ENCODE results near the gene WDR81. TPM values are rescaled to one million over a fixed set of nuclear protein-coding genes. Genes with fewer than 3 reads are reported as not detected.

Gene WDR81
- total and polyA plus RNA-seq, 2 experiments from 2014 or later = 3.5 to 14.5 TPM

DNA sequence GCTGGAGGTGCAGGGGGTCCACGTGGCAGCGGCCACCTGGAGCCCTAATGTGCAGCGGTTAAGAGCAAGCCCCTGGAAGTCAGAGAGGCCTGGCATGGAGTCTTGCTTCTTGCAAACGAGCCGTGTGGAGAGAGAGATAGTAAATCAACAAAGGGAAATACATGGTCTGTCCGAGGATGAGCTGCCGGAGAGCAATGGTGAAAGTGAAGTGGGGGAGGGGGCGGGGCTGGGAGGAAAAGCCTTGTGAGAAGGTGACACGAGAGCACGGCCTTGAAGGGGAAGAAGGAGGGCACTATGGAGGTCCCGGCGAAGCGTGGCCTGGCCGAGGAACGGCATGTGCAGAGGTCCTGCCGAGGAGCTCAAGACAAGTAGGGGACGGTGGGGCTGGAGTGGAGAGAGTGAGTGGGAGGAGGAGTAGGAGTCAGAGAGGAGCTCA is 31.3 kb downstream of the WDR81 start:
- Histone ChIP-seq H3K4me3 (no peak overlapping the region), H3K4me2 (no peak overlapping the region), H4K20me1 (replicated peaks; ENCODE audit: insufficient read depth) (no peaks in the 10 kb centered on the region), H2AFZ (0 out of 2 replicates have a peak overlapping the region, but pooled peaks have one; percentile 47), H3K4me1 (ENCODE audit: insufficient read depth) (peaks cover 6% of the 10 kb centered on the region), H3K27me3 (ENCODE audit: insufficient read depth) (no peaks in the 10 kb centered on the region), H3F3A (replicated peaks; ENCODE audit: low read depth) (no peaks in the 10 kb centered on the region), H3K79me2 (replicated peaks; ENCODE audit: insufficient read depth) (no peaks in the 10 kb centered on the region), H3K36me3 (ENCODE audit: insufficient read depth) (no peaks in the 10 kb centered on the region), H3K27ac (ENCODE audit: low read depth) (no peak overlapping the region), H3K9me2 (ENCODE audit: insufficient read depth) (no peaks in the 10 kb centered on the region)
- Mint-ChIP-seq H3K36me3 (ENCODE audit: low read depth) (no peaks in the 10 kb centered on the region), H3K27me3 (ENCODE audit: insufficient read depth, low read depth, poor library complexity) (peaks cover 8% of the 10 kb centered on the region), H3K4me1 (peaks cover 18% of the 10 kb centered on the region), H3K4me3 (no peak overlapping the region; the same call in 2 of the 3 replicates), H3K9me3 (no peaks in the 10 kb centered on the region; the same call in 2 of the 3 replicates), H3K27ac (peak overlapping the region; percentile 13; the same call in 1 of the 2 replicates)
- TF ChIP-seq, protein P1, sequence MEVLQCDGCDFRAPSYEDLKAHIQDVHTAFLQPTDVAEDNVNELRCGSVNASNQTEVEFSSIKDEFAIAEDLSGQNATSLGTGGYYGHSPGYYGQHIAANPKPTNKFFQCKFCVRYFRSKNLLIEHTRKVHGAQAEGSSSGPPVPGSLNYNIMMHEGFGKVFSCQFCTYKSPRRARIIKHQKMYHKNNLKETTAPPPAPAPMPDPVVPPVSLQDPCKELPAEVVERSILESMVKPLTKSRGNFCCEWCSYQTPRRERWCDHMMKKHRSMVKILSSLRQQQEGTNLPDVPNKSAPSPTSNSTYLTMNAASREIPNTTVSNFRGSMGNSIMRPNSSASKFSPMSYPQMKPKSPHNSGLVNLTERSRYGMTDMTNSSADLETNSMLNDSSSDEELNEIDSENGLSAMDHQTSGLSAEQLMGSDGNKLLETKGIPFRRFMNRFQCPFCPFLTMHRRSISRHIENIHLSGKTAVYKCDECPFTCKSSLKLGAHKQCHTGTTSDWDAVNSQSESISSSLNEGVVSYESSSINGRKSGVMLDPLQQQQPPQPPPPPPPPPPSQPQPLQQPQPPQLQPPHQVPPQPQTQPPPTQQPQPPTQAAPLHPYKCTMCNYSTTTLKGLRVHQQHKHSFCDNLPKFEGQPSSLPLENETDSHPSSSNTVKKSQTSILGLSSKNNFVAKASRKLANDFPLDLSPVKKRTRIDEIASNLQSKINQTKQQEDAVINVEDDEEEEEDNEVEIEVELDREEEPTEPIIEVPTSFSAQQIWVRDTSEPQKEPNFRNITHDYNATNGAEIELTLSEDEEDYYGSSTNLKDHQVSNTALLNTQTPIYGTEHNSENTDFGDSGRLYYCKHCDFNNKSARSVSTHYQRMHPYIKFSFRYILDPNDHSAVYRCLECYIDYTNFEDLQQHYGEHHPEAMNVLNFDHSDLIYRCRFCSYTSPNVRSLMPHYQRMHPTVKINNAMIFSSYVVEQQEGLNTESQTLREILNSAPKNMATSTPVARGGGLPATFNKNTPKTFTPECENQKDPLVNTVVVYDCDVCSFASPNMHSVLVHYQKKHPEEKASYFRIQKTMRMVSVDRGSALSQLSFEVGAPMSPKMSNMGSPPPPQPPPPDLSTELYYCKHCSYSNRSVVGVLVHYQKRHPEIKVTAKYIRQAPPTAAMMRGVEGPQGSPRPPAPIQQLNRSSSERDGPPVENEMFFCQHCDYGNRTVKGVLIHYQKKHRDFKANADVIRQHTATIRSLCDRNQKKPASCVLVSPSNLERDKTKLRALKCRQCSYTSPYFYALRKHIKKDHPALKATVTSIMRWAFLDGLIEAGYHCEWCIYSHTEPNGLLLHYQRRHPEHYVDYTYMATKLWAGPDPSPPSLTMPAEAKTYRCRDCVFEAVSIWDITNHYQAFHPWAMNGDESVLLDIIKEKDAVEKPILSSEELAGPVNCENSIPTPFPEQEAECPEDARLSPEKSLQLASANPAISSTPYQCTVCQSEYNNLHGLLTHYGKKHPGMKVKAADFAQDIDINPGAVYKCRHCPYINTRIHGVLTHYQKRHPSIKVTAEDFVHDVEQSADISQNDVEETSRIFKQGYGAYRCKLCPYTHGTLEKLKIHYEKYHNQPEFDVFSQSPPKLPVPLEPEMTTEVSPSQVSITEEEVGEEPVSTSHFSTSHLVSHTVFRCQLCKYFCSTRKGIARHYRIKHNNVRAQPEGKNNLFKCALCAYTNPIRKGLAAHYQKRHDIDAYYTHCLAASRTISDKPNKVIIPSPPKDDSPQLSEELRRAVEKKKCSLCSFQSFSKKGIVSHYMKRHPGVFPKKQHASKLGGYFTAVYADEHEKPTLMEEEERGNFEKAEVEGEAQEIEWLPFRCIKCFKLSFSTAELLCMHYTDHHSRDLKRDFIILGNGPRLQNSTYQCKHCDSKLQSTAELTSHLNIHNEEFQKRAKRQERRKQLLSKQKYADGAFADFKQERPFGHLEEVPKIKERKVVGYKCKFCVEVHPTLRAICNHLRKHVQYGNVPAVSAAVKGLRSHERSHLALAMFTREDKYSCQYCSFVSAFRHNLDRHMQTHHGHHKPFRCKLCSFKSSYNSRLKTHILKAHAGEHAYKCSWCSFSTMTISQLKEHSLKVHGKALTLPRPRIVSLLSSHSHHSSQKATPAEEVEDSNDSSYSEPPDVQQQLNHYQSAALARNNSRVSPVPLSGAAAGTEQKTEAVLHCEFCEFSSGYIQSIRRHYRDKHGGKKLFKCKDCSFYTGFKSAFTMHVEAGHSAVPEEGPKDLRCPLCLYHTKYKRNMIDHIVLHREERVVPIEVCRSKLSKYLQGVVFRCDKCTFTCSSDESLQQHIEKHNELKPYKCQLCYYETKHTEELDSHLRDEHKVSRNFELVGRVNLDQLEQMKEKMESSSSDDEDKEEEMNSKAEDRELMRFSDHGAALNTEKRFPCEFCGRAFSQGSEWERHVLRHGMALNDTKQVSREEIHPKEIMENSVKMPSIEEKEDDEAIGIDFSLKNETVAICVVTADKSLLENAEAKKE (CRISPR knock-in tag; IDR thresholded peaks at IDR 0.05) = no peak
- TF ChIP-seq EZH2phosphoT487 (IDR thresholded peaks at IDR 0.05; ENCODE audit: unreplicated experiment) = no peak
- TF ChIP-seq, protein P2, sequence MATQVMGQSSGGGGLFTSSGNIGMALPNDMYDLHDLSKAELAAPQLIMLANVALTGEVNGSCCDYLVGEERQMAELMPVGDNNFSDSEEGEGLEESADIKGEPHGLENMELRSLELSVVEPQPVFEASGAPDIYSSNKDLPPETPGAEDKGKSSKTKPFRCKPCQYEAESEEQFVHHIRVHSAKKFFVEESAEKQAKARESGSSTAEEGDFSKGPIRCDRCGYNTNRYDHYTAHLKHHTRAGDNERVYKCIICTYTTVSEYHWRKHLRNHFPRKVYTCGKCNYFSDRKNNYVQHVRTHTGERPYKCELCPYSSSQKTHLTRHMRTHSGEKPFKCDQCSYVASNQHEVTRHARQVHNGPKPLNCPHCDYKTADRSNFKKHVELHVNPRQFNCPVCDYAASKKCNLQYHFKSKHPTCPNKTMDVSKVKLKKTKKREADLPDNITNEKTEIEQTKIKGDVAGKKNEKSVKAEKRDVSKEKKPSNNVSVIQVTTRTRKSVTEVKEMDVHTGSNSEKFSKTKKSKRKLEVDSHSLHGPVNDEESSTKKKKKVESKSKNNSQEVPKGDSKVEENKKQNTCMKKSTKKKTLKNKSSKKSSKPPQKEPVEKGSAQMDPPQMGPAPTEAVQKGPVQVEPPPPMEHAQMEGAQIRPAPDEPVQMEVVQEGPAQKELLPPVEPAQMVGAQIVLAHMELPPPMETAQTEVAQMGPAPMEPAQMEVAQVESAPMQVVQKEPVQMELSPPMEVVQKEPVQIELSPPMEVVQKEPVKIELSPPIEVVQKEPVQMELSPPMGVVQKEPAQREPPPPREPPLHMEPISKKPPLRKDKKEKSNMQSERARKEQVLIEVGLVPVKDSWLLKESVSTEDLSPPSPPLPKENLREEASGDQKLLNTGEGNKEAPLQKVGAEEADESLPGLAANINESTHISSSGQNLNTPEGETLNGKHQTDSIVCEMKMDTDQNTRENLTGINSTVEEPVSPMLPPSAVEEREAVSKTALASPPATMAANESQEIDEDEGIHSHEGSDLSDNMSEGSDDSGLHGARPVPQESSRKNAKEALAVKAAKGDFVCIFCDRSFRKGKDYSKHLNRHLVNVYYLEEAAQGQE (IDR thresholded peaks at IDR 0.05; ENCODE audit: unreplicated experiment) = no peak
- no peak for TF ChIP-seq CREB1 (CRISPR knock-in tag; IDR thresholded peaks at IDR 0.05; ENCODE audit: low read depth)
- no peak for TF ChIP-seq ZNF114 (CRISPR knock-in tag; IDR thresholded peaks at IDR 0.05)
- no peak for TF ChIP-seq EZH2 (IDR thresholded peaks at IDR 0.05; ENCODE audit: low read depth, unreplicated experiment)
- TF ChIP-seq, protein P3, sequence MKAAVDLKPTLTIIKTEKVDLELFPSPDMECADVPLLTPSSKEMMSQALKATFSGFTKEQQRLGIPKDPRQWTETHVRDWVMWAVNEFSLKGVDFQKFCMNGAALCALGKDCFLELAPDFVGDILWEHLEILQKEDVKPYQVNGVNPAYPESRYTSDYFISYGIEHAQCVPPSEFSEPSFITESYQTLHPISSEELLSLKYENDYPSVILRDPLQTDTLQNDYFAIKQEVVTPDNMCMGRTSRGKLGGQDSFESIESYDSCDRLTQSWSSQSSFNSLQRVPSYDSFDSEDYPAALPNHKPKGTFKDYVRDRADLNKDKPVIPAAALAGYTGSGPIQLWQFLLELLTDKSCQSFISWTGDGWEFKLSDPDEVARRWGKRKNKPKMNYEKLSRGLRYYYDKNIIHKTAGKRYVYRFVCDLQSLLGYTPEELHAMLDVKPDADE (IDR thresholded peaks at IDR 0.05) = no peak
- no peak for TF ChIP-seq POLR2AphosphoS5 (IDR thresholded peaks at IDR 0.05; ENCODE audit: low read depth)
- no peak for TF ChIP-seq JUNB (IDR thresholded peaks at IDR 0.05; ENCODE audit: unreplicated experiment)
- no peak for TF ChIP-seq ZNF331 (CRISPR knock-in tag; IDR thresholded peaks at IDR 0.05; ENCODE audit: low read depth)
- TF ChIP-seq NANOG (IDR thresholded peaks at IDR 0.05; ENCODE audit: borderline replicate concordance) = no peak
- TF ChIP-seq, protein P4, sequence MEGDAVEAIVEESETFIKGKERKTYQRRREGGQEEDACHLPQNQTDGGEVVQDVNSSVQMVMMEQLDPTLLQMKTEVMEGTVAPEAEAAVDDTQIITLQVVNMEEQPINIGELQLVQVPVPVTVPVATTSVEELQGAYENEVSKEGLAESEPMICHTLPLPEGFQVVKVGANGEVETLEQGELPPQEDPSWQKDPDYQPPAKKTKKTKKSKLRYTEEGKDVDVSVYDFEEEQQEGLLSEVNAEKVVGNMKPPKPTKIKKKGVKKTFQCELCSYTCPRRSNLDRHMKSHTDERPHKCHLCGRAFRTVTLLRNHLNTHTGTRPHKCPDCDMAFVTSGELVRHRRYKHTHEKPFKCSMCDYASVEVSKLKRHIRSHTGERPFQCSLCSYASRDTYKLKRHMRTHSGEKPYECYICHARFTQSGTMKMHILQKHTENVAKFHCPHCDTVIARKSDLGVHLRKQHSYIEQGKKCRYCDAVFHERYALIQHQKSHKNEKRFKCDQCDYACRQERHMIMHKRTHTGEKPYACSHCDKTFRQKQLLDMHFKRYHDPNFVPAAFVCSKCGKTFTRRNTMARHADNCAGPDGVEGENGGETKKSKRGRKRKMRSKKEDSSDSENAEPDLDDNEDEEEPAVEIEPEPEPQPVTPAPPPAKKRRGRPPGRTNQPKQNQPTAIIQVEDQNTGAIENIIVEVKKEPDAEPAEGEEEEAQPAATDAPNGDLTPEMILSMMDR (conservative IDR thresholded peaks at IDR 0.05; ENCODE audit: low read depth in 2 of 2) = no peak
- no peak for TF ChIP-seq STAT1 (IDR thresholded peaks at IDR 0.05; ENCODE audit: unreplicated experiment)
- no peak for DNase-seq (ENCODE audit: low spot score)
- ATAC-seq = no peak
